ENCODE results near the gene LONRF3. TPM values are rescaled to one million over a fixed set of nuclear protein-coding genes. Genes with fewer than 3 reads are reported as not detected.
"Not testable (repeated sequence)": the region's sequence is repeated elsewhere in the genome, so short reads cannot be mapped to it uniquely, and the experiment has no call there.

Gene LONRF3
- polyA plus RNA-seq, 1 donor (not counting 4 experiments of a cell fraction or from before 2014, with no cell fraction given) = not detected

GRCh38 chrX:119028733-119029330, 54.4 kb downstream of the LONRF3 start:
- dilution Hi-C loops (cut with MboI; ENCODE audit: extremely low pct_ligation_motif_present, low sequenced_read_pairs) = no loop called here
- FAIRE-seq = no peak

GRCh38 chrX:119029656-119030055, 55.2 kb downstream of the LONRF3 start:
- dilution Hi-C loops (cut with MboI; ENCODE audit: extremely low pct_ligation_motif_present, low sequenced_read_pairs); H3K9ac ChIP-seq (ENCODE audit: control insufficient read depth, extremely low read depth, insufficient read depth, low read length); H3K27ac ChIP-seq (ENCODE audit: control insufficient read depth, insufficient read depth, low read length): not testable (repeated sequence)

More at GRCh38 chrX:119028733-119029330, 54.4 kb downstream of the LONRF3 start:
- DNase-seq (ENCODE audit: low read depth, low spot score) = no peak
- Histone ChIP-seq H3K79me2 (ENCODE audit: control insufficient read depth, insufficient read depth, low read length) (no peaks in the 10 kb centered on the region), H3K9ac (ENCODE audit: control insufficient read depth, extremely low read depth, insufficient read depth, low read length) (no peak overlapping the region), H3K36me3 (ENCODE audit: control insufficient read depth in 2 of 2, extremely low read depth in 1 of 2, insufficient read depth in 2 of 2, low read length in 2 of 2) (no peaks in the 10 kb centered on the region), H3K4me2 (ENCODE audit: control insufficient read depth, extremely low read depth, insufficient read depth, low read depth, low read length) (no peak overlapping the region), H3K27ac (ENCODE audit: control insufficient read depth, insufficient read depth, low read length) (no peak overlapping the region), H3K4me1 (ENCODE audit: control insufficient read depth, extremely low read depth, insufficient read depth, low read length) (no peaks in the 10 kb centered on the region), H2AFZ (ENCODE audit: control insufficient read depth, low read length) (no peak overlapping the region), H3K9me3 (ENCODE audit: control insufficient read depth, low read depth, low read length) (no peaks in the 10 kb centered on the region), H3K9me1 (ENCODE audit: control insufficient read depth, extremely low read depth, insufficient read depth, low read length) (no peaks in the 10 kb centered on the region), H4K20me1 (ENCODE audit: control insufficient read depth, extremely low read depth, insufficient read depth, low read length) (no peaks in the 10 kb centered on the region), H3K4me3 (ENCODE audit: control insufficient read depth in 2 of 3, extremely low read depth in 1 of 3, insufficient read depth in 2 of 3, low read depth in 1 of 3, low read length in 3 of 3) (no peak overlapping the region), H3K27me3 (ENCODE audit: control insufficient read depth, extremely low read depth, insufficient read depth, low read length) (no peaks in the 10 kb centered on the region)
- TF ChIP-seq EZH2 (IDR thresholded peaks at IDR 0.05; ENCODE audit: low read length) = no peak
- TF ChIP-seq, protein P1, sequence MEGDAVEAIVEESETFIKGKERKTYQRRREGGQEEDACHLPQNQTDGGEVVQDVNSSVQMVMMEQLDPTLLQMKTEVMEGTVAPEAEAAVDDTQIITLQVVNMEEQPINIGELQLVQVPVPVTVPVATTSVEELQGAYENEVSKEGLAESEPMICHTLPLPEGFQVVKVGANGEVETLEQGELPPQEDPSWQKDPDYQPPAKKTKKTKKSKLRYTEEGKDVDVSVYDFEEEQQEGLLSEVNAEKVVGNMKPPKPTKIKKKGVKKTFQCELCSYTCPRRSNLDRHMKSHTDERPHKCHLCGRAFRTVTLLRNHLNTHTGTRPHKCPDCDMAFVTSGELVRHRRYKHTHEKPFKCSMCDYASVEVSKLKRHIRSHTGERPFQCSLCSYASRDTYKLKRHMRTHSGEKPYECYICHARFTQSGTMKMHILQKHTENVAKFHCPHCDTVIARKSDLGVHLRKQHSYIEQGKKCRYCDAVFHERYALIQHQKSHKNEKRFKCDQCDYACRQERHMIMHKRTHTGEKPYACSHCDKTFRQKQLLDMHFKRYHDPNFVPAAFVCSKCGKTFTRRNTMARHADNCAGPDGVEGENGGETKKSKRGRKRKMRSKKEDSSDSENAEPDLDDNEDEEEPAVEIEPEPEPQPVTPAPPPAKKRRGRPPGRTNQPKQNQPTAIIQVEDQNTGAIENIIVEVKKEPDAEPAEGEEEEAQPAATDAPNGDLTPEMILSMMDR (optimal IDR thresholded peaks at IDR 0.05 in 1 of 3, IDR thresholded peaks at IDR 0.05 in 1 of 3, conservative IDR thresholded peaks at IDR 0.05 in 1 of 3; ENCODE audit: extremely low read depth in 1 of 3, insufficient read depth in 2 of 3, low read length in 3 of 3) = no peak

DNA sequence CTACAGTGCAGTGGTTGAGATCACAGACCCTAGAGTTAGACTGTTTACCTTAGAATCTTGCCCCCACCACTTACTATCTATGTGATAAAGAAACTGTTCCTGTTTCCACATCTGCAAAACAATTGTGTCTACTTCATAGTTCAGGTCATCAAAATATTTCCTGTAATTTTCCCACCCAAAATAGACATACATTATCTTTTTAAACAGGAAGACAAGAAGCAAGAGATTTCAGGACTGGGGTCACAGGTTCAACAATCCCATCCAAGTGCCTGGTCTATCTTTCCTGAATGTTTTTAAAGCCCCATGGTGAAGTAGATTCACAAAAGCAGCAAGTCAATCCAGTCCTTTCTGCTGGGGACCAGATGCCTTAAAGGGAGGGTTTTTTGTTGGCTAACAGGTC, 56.6 kb downstream of the LONRF3 start:
- FAIRE-seq = no peak
- no peak overlapping the region for H3K27ac ChIP-seq (ENCODE audit: control insufficient read depth, insufficient read depth, low read length)
- H3K4me3 ChIP-seq (ENCODE audit: control insufficient read depth in 2 of 3, extremely low read depth in 1 of 3, insufficient read depth in 2 of 3, low read depth in 1 of 3, low read length in 3 of 3) = no peak overlapping the region
- H3K9ac ChIP-seq (ENCODE audit: control insufficient read depth, extremely low read depth, insufficient read depth, low read length) = no peak overlapping the region
- H3K36me3 ChIP-seq (ENCODE audit: control insufficient read depth in 2 of 2, extremely low read depth in 1 of 2, insufficient read depth in 2 of 2, low read length in 2 of 2) = no peaks in the 10 kb centered on the region
- DNase-seq (ENCODE audit: low read depth, low spot score) = no peak
- H4K20me1 ChIP-seq (ENCODE audit: control insufficient read depth, extremely low read depth, insufficient read depth, low read length) = no peaks in the 10 kb centered on the region
- H3K79me2 ChIP-seq (ENCODE audit: control insufficient read depth, insufficient read depth, low read length) = no peaks in the 10 kb centered on the region
- no peaks in the 10 kb centered on the region for H3K9me1 ChIP-seq (ENCODE audit: control insufficient read depth, extremely low read depth, insufficient read depth, low read length)
- TF ChIP-seq EZH2 (IDR thresholded peaks at IDR 0.05; ENCODE audit: low read length) = no peak
- TF ChIP-seq, protein P1 (optimal IDR thresholded peaks at IDR 0.05 in 1 of 3, IDR thresholded peaks at IDR 0.05 in 1 of 3, conservative IDR thresholded peaks at IDR 0.05 in 1 of 3; ENCODE audit: extremely low read depth in 1 of 3, insufficient read depth in 2 of 3, low read length in 3 of 3) = no peak
- H3K9me3 ChIP-seq (ENCODE audit: control insufficient read depth, low read depth, low read length) = no peaks in the 10 kb centered on the region
- H3K4me2 ChIP-seq (ENCODE audit: control insufficient read depth, extremely low read depth, insufficient read depth, low read depth, low read length) = no peak overlapping the region
- no peaks in the 10 kb centered on the region for H3K4me1 ChIP-seq (ENCODE audit: control insufficient read depth, extremely low read depth, insufficient read depth, low read length)
- dilution Hi-C loops (cut with MboI; ENCODE audit: extremely low pct_ligation_motif_present, low sequenced_read_pairs) = no loop called here
- H2AFZ ChIP-seq (ENCODE audit: control insufficient read depth, low read length) = no peak overlapping the region
- no peaks in the 10 kb centered on the region for H3K27me3 ChIP-seq (ENCODE audit: control insufficient read depth, extremely low read depth, insufficient read depth, low read length)

More at GRCh38 chrX:119029656-119030055, 55.2 kb downstream of the LONRF3 start:
- H3K79me2 ChIP-seq (ENCODE audit: control insufficient read depth, insufficient read depth, low read length); H3K36me3 ChIP-seq (ENCODE audit: control insufficient read depth in 2 of 2, extremely low read depth in 1 of 2, insufficient read depth in 2 of 2, low read length in 2 of 2); H3K9me3 ChIP-seq (ENCODE audit: control insufficient read depth, low read depth, low read length); H3K4me2 ChIP-seq (ENCODE audit: control insufficient read depth, extremely low read depth, insufficient read depth, low read depth, low read length); H2AFZ ChIP-seq (ENCODE audit: control insufficient read depth, low read length); H3K4me1 ChIP-seq (ENCODE audit: control insufficient read depth, extremely low read depth, insufficient read depth, low read length); H3K4me3 ChIP-seq (ENCODE audit: control insufficient read depth in 2 of 3, extremely low read depth in 1 of 3, insufficient read depth in 2 of 3, low read depth in 1 of 3, low read length in 3 of 3); H3K9me1 ChIP-seq (ENCODE audit: control insufficient read depth, extremely low read depth, insufficient read depth, low read length); H4K20me1 ChIP-seq (ENCODE audit: control insufficient read depth, extremely low read depth, insufficient read depth, low read length); H3K27me3 ChIP-seq (ENCODE audit: control insufficient read depth, extremely low read depth, insufficient read depth, low read length); DNase-seq (ENCODE audit: low read depth, low spot score); FAIRE-seq: not testable (repeated sequence)
